HepG2 (cell line): ENCODE results near the gene TXNRD2. TPM values are rescaled to one million over a fixed set of nuclear protein-coding genes. Genes with fewer than 3 reads are reported as not detected.

Experiments used
- NCOA2 ChIP-seq: sonication (generic); formaldehyde crosslinking; IDR thresholded peaks from 2 replicates; pipeline ENCODE4 v1.8.0; 2022; ENCODE audit warnings: inconsistent platforms
- PRMT3 ChIP-seq: sonication (generic); formaldehyde crosslinking; IDR thresholded peaks from 2 replicates; pipeline ENCODE4 v1.8.1; 2022; ENCODE audit warnings: low read depth, mild to moderate bottlenecking, moderate library complexity, missing genetic modification reagents, borderline replicate concordance
- SETDB1 ChIP-seq: sonication (generic); formaldehyde crosslinking; IDR thresholded peaks from 2 replicates; pipeline ENCODE4 v1.5.1; 2020; ENCODE audit warnings: missing genetic modification reagents, mild to moderate bottlenecking, borderline replicate concordance
- SP5 ChIP-seq: IDR thresholded peaks from 2 replicates; pipeline ENCODE4 v1.6.1; 2016; ENCODE audit warnings: low read depth, borderline replicate concordance
- ZFAT ChIP-seq: sonication (generic); formaldehyde crosslinking; conservative IDR thresholded peaks from 2 replicates; pipeline ENCODE4 v1.8.1; 2023; ENCODE audit warnings: missing genetic modification reagents, inconsistent platforms
- ZNF260 ChIP-seq: sonication (generic); formaldehyde crosslinking; IDR thresholded peaks from 2 replicates; pipeline ENCODE4 v1.4.0; 2020; ENCODE audit warnings: missing genetic modification reagents, low read depth, mild to moderate bottlenecking, borderline replicate concordance
- ZNF441 ChIP-seq: sonication (generic); formaldehyde crosslinking; IDR thresholded peaks from 2 replicates; pipeline ENCODE4 v1.7.0; 2021; ENCODE audit warnings: missing genetic modification reagents, borderline replicate concordance
- ZNF749 ChIP-seq: sonication (generic); formaldehyde crosslinking; IDR thresholded peaks from 2 replicates; pipeline ENCODE4 v1.8.0; 2022; ENCODE audit warnings: mild to moderate bottlenecking, missing genetic modification reagents, moderate library complexity, borderline replicate concordance
- ZXDC ChIP-seq: sonication (generic); formaldehyde crosslinking; IDR thresholded peaks from 2 replicates; pipeline ENCODE4 v1.5.0; 2020; ENCODE audit warnings: mild to moderate bottlenecking, missing genetic modification reagents
- polyA plus RNA-seq, 8 experiments: library from polyadenylated mRNA; depleted of rRNA in 3 of 8; stranded (reverse) in 7 of 8; unstranded in 1 of 8; fragments of >200 nt; fragmentation: Illumina TruSeq in 4 of 8; extraction: Trizol in 4 of 8; gene quantifications; 2 replicates each; pipeline versions ENCODE4 v1.2.1 to v1.2.3, GENCODE V29; 2011 to 2016; ENCODE audit warnings: low read depth in 4 of 8, missing spikeins in 1 of 8, mixed read lengths in 1 of 8; ENCODE audit not compliant: insufficient read depth in 1 of 8
- total RNA-seq, 5 experiments: library from RNA; depleted of rRNA; stranded (reverse); fragments of >200 nt; fragmentation: Illumina TruSeq; extraction: Trizol; gene quantifications; 2 replicates each; pipeline ENCODE4 v1.2.3, GENCODE V29; 2016; ENCODE audit warnings: low read depth in 1 of 5
- TF ChIP-seq, protein P1 (sequence below): sonication (generic); formaldehyde crosslinking; IDR thresholded peaks from 2 replicates; pipeline ENCODE4 v1.4.0; 2020; ENCODE audit warnings: missing genetic modification reagents
- TF ChIP-seq, protein P2 (sequence below): sonication (generic); formaldehyde crosslinking; IDR thresholded peaks from 2 replicates; pipeline ENCODE4 v1.4.0; 2020; ENCODE audit warnings: mild to moderate bottlenecking, missing genetic modification reagents
- TF ChIP-seq, protein P3 (sequence below): sonication (generic); formaldehyde crosslinking; conservative IDR thresholded peaks from 2 replicates; pipeline ENCODE4 v1.4.0; 2020; ENCODE audit warnings: missing genetic modification reagents

Gene TXNRD2
- total and polyA plus RNA-seq, 2 of the 13 experiments (the other 11 are each of a cell fraction or from before 2014, with no cell fraction given) = 17.5 to 18.6 TPM

DNA sequence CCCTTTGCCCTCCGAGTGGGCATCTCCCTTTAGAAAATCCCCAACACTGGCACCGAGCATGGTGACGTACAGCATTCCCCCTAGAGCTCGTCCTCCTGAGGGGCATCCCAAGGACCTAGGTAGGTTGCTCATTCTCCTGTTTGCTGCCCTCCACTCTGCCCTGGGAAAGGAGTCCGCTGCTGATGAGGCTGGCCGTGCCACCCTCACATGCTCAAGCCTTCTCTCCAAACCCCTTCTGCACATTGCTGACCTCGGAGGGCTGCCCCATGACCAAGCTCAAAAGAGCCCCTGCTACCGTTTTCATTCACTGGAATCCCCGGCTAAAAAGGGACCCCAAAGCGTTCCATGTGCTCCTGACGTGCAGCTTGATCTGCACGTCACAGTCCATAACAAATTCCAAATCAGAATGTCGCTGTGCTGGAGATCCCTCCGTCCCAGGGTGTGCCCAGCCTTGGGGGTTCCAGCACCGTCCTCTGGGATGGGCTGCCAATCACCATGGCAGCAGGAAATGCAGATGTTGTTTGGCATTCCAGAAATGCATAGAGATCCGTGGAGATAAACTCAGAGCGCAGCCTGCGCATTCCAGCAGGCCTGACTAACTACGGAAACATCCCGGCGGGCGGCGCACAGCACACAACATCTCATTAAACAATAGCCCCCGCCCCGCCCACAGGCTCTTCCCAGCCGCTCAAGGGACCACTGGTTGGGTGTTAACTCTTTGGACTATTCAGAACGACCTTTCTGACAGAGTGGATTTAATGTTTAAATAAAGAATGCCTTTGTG, 60.6 kb downstream of the TXNRD2 start (continued):
- peak; percentile 76 for TF ChIP-seq NCOA2 (CRISPR knock-in tag)
- TF ChIP-seq, protein P1, sequence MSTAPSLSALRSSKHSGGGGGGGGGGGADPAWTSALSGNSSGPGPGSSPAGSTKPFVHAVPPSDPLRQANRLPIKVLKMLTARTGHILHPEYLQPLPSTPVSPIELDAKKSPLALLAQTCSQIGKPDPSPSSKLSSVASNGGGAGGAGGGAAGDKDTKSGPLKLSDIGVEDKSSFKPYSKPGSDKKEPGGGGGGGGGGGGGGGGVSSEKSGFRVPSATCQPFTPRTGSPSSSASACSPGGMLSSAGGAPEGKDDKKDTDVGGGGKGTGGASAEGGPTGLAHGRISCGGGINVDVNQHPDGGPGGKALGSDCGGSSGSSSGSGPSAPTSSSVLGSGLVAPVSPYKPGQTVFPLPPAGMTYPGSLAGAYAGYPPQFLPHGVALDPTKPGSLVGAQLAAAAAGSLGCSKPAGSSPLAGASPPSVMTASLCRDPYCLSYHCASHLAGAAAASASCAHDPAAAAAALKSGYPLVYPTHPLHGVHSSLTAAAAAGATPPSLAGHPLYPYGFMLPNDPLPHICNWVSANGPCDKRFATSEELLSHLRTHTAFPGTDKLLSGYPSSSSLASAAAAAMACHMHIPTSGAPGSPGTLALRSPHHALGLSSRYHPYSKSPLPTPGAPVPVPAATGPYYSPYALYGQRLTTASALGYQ (CRISPR knock-in tag) = peak; percentile 90
- 0 out of 2 replicates have a peak, but pooled peaks have one; percentile 76 for TF ChIP-seq ZNF749 (CRISPR knock-in tag)
- TF ChIP-seq SETDB1 (CRISPR knock-in tag) = no peak
- no peak for TF ChIP-seq ZXDC (CRISPR knock-in tag)
- TF ChIP-seq, protein P2, sequence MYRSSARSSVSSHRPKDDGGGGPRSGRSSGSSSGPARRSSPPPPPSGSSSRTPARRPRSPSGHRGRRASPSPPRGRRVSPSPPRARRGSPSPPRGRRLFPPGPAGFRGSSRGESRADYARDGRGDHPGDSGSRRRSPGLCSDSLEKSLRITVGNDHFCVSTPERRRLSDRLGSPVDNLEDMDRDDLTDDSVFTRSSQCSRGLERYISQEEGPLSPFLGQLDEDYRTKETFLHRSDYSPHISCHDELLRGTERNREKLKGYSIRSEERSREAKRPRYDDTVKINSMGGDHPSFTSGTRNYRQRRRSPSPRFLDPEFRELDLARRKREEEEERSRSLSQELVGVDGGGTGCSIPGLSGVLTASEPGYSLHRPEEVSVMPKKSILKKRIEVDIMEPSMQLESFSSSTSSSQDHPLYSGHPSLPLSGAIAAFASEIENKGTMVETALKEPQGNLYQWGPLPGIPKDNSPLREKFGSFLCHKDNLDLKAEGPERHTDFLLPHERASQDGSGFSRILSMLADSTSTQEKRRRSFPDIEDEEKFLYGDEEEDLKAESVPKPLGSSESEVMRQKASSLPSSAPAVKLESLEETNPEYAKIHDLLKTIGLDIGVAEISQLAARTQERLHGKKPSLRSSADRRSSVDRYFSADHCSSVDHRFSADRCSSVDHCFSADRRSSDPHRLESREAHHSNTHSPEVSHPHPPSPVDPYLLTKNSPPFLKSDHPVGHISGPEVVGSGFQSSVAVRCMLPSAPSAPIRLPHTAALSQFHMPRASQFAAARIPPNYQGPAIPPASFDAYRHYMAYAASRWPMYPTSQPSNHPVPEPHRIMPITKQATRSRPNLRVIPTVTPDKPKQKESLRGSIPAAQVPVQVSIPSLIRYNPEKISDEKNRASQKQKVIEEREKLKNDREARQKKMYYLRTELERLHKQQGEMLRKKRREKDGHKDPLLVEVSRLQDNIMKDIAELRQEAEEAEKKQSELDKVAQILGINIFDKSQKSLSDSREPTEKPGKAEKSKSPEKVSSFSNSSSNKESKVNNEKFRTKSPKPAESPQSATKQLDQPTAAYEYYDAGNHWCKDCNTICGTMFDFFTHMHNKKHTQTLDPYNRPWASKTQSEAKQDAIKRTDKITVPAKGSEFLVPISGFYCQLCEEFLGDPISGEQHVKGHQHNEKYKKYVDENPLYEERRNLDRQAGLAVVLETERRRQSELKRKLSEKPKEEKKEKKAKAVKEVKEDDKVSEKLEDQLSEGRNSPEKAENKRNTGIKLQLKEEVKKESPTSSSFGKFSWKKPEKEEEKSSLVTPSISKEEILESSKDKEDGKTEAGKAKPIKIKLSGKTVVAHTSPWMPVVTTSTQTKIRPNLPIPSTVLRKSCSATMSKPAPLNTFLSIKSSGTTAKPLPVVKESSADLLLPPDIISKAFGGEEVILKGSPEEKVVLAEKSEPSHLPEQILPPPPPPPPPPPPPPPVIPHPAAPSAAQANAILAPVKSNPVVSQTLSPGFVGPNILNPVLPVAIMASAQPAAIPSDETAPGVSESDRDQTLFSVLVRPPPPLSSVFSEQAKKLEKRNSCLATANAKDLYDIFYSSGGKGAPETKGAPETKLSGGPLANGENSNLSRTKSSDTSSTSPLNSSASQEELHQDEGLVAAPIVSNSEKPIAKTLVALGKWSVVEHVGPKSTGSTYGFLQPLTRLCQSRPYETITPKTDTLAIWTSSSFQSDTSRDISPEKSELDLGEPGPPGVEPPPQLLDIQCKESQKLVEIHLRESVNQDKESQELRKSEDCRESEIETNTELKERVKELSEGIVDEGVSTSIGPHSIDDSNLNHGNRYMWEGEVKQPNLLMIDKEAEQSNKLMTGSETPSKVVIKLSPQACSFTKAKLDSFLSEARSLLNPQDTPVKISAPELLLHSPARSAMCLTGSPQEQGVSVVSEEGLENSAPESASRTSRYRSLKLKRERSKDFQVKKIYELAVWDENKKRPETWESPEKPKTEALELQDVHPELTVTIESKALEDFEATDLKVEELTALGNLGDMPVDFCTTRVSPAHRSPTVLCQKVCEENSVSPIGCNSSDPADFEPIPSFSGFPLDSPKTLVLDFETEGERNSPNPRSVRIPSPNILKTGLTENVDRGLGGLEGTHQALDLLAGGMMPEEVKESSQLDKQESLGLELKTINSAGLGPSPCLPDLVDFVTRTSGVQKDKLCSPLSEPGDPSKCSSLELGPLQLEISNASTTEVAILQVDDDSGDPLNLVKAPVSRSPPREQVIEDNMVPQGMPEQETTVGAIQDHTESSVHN (CRISPR knock-in tag) = no peak
- TF ChIP-seq ZNF441 (CRISPR knock-in tag) = no peak
- no peak for TF ChIP-seq ZNF260 (CRISPR knock-in tag)
- TF ChIP-seq, protein P3, sequence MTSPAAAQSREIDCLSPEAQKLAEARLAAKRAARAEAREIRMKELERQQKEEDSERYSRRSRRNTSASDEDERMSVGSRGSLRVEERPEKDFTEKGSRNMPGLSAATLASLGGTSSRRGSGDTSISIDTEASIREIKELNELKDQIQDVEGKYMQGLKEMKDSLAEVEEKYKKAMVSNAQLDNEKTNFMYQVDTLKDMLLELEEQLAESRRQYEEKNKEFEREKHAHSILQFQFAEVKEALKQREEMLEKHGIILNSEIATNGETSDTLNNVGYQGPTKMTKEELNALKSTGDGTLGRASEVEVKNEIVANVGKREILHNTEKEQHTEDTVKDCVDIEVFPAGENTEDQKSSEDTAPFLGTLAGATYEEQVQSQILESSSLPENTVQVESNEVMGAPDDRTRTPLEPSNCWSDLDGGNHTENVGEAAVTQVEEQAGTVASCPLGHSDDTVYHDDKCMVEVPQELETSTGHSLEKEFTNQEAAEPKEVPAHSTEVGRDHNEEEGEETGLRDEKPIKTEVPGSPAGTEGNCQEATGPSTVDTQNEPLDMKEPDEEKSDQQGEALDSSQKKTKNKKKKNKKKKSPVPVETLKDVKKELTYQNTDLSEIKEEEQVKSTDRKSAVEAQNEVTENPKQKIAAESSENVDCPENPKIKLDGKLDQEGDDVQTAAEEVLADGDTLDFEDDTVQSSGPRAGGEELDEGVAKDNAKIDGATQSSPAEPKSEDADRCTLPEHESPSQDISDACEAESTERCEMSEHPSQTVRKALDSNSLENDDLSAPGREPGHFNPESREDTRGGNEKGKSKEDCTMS = no peak
- no peak for TF ChIP-seq ZFAT
- peak; percentile 99 for TF ChIP-seq SP5 (CRISPR knock-in tag)
- TF ChIP-seq PRMT3 (CRISPR knock-in tag) = no peak
